Nephron progenitor cell (in vitro differentiated cells): ENCODE results near the gene SLC34A3.
"Not testable (repeated sequence)": the region's sequence is repeated elsewhere in the genome, so short reads cannot be mapped to it uniquely, and the experiment has no call there.

Experiments used
- DNase-seq: peaks from one replicate; pipeline ENCODE4 v3.0.0; 2021
- H3K27ac Mint-ChIP-seq: 2 replicates; pipeline ENCODE4 v1.8.0; 2021; ENCODE audit warnings: mild to moderate bottlenecking, moderate library complexity, mixed read lengths
- H3K27me3 Mint-ChIP-seq: 2 replicates; pipeline ENCODE4 v1.8.0; 2021; ENCODE audit warnings: mild to moderate bottlenecking, low read depth, mixed read lengths; ENCODE audit not compliant: poor library complexity
- H3K36me3 Mint-ChIP-seq: 2 replicates; pipeline ENCODE4 v1.8.0; 2021; ENCODE audit warnings: low read depth, mixed read lengths
- H3K4me1 Mint-ChIP-seq: 2 replicates; pipeline ENCODE4 v1.8.0; 2021; ENCODE audit warnings: mixed read lengths
- H3K4me3 Mint-ChIP-seq: 2 replicates; pipeline ENCODE4 v1.8.0; 2021; ENCODE audit warnings: mild to moderate bottlenecking, moderate library complexity, mixed read lengths
- H3K9me3 Mint-ChIP-seq: 2 replicates; pipeline ENCODE4 v1.8.0; 2021; ENCODE audit warnings: mild to moderate bottlenecking, moderate library complexity, mixed read lengths
- TF ChIP-seq, protein P1 (sequence below): fragments of 200-600 bp; sonication (generic); IDR thresholded peaks from 2 replicates; pipeline ENCODE4 v1.5.0; 2021; ENCODE audit warnings: antibody characterized with exemption

The SLC34A3 gene

GRCh38 chr9:137255448-137256114, 24.9 kb downstream of the SLC34A3 start:
- Mint-ChIP-seq H3K27me3 (no peaks in the 10 kb centered on the region), H3K9me3 (no peaks in the 10 kb centered on the region), H3K36me3 (peaks cover 13% of the 10 kb centered on the region), H3K4me1 (peaks cover 37% of the 10 kb centered on the region), H3K4me3 (peak overlapping the region; percentile 85), H3K27ac (no peak overlapping the region)
- DNase-seq: no peak
- TF ChIP-seq, protein P1, sequence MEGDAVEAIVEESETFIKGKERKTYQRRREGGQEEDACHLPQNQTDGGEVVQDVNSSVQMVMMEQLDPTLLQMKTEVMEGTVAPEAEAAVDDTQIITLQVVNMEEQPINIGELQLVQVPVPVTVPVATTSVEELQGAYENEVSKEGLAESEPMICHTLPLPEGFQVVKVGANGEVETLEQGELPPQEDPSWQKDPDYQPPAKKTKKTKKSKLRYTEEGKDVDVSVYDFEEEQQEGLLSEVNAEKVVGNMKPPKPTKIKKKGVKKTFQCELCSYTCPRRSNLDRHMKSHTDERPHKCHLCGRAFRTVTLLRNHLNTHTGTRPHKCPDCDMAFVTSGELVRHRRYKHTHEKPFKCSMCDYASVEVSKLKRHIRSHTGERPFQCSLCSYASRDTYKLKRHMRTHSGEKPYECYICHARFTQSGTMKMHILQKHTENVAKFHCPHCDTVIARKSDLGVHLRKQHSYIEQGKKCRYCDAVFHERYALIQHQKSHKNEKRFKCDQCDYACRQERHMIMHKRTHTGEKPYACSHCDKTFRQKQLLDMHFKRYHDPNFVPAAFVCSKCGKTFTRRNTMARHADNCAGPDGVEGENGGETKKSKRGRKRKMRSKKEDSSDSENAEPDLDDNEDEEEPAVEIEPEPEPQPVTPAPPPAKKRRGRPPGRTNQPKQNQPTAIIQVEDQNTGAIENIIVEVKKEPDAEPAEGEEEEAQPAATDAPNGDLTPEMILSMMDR: no peak

GRCh38 chr9:137256362-137256761, 25.7 kb downstream of the SLC34A3 start:
- Mint-ChIP-seq H3K4me1 (peaks cover 31% of the 10 kb centered on the region), H3K9me3 (peaks cover under 1% of the 10 kb centered on the region), H3K36me3 (peaks cover 18% of the 10 kb centered on the region), H3K27ac (no peak overlapping the region), H3K4me3 (peak overlapping the region; percentile 85), H3K27me3 (no peaks in the 10 kb centered on the region)
- TF ChIP-seq, protein P1: no peak
- no peak for DNase-seq

GRCh38 chr9:137256856-137257255, 26.2 kb downstream of the SLC34A3 start:
- H3K27ac Mint-ChIP-seq: no peak overlapping the region
- H3K9me3 Mint-ChIP-seq: peaks cover 5% of the 10 kb centered on the region
- TF ChIP-seq, protein P1: no peak

GRCh38 chr9:137262173-137262908, 31.6 kb downstream of the SLC34A3 start:
- H3K27me3 Mint-ChIP-seq, H3K4me3 Mint-ChIP-seq, H3K9me3 Mint-ChIP-seq, DNase-seq, H3K27ac Mint-ChIP-seq, H3K4me1 Mint-ChIP-seq: not testable (repeated sequence)
- H3K36me3 Mint-ChIP-seq: peaks cover 29% of the 10 kb centered on the region
- TF ChIP-seq, protein P1: peak; percentile 46

More at GRCh38 chr9:137256856-137257255, 26.2 kb downstream of the SLC34A3 start:
- Mint-ChIP-seq H3K4me3 (peak overlapping the region; percentile 85), H3K4me1 (peaks cover 27% of the 10 kb centered on the region), H3K27me3 (no peaks in the 10 kb centered on the region), H3K36me3 (peaks cover 23% of the 10 kb centered on the region)
- DNase-seq: no peak

DNA sequence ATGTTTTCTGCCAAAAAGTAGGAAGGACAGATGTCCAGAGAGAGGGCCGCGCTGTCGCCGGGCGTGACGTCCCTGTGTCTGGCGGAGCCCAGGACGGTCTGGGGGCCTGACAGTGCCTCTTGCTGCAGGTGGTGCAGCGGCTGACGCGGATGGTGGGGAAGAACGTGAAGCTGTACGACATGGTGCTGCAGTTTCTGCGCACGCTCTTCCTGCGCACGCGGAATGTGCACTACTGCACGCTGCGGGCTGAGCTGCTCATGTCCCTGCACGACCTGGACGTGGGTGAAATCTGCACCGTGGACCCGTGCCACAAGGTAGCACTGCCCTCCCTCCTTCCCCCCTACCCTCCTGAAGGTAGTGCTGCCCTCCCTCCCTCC, 32.2 kb downstream of the SLC34A3 start:
- no peaks in the 10 kb centered on the region for H3K27me3 Mint-ChIP-seq
- H3K4me1 Mint-ChIP-seq: no peaks in the 10 kb centered on the region

More for the DNA sequence above, 32.2 kb downstream of the SLC34A3 start:
- TF ChIP-seq, protein P1: no peak
- no peak for DNase-seq
- Mint-ChIP-seq H3K4me3 (no peak overlapping the region), H3K27ac (no peak overlapping the region), H3K36me3 (peaks cover 29% of the 10 kb centered on the region), H3K9me3 (peaks cover 6% of the 10 kb centered on the region)
